Measurements from ENCODE around the gene EPC1.

GRCh38 chr10:32269343-32270100, 77.4 kb downstream of the EPC1 start:
- TF ChIP-seq CTCF (conservative IDR thresholded peaks at IDR 0.05; ENCODE audit: low read length) (no peak), EZH2phosphoT487 (IDR thresholded peaks at IDR 0.05; ENCODE audit: borderline replicate concordance, low read depth, low read length) (no peak)

Data from OCI-LY7 (cell line).